Small intestine (tissue), 7 donors: Measurements from ENCODE around the gene IL21R. TPM values are rescaled to one million over a fixed set of nuclear protein-coding genes. Genes with fewer than 3 reads are reported as not detected.

Experiments
- DNase-seq, 2 donors: peaks; one replicate each; pipeline versions ENCODE4 v3.0.0 to v3.0.0-alpha.2; 2013
- FAIRE-seq: peaks from 2 replicates; lab custom pipeline; 2012; peaks lifted over from hg19 to GRCh38; lab: Jason Lieb, UNC
- H3K27ac ChIP-seq, 3 donors: one replicate each; pipeline ENCODE4 v1.5.1; 2013; ENCODE audit warnings: low read length in 2 of 3, mild to moderate bottlenecking in 2 of 3, control low read depth in 1 of 3, inconsistent platforms in 1 of 3, low read depth in 1 of 3, moderate library complexity in 1 of 3
- H3K27me3 ChIP-seq, 3 donors: one replicate each; pipeline ENCODE4 v1.6.1; 2013; ENCODE audit warnings: low read length in 3 of 3, inconsistent platforms in 1 of 3; ENCODE audit not compliant: control insufficient read depth in 3 of 3, insufficient read depth in 3 of 3
- H3K36me3 ChIP-seq, 3 donors: one replicate each; pipeline ENCODE4 v1.6.1; 2013; ENCODE audit warnings: low read length in 3 of 3, inconsistent platforms in 1 of 3, low read depth in 1 of 3, mild to moderate bottlenecking in 1 of 3, moderate library complexity in 1 of 3; ENCODE audit not compliant: control insufficient read depth in 3 of 3, insufficient read depth in 2 of 3
- H3K4me1 ChIP-seq, 3 donors: one replicate each; pipeline ENCODE4 v1.6.1; 2013; ENCODE audit warnings: low read length in 2 of 3, inconsistent platforms in 1 of 3, low read depth in 1 of 3, mild to moderate bottlenecking in 1 of 3, moderate library complexity in 1 of 3; ENCODE audit not compliant: control insufficient read depth in 3 of 3, insufficient read depth in 2 of 3
- H3K4me3 ChIP-seq, 3 donors: one replicate each; pipeline ENCODE4 v1.5.1; 2013; ENCODE audit warnings: low read length in 3 of 3, control low read depth in 1 of 3, inconsistent platforms in 1 of 3, low read depth in 1 of 3, mild to moderate bottlenecking in 1 of 3, moderate library complexity in 1 of 3
- H3K9me3 ChIP-seq, 2 donors: one replicate each; pipeline ENCODE4 v1.6.1; 2013; ENCODE audit warnings: low read depth in 1 of 2, low read length in 1 of 2; ENCODE audit not compliant: control insufficient read depth in 2 of 2, insufficient read depth in 1 of 2
- WGBS, 3 donors: extraction: QIAGEN DNeasy Blood & Tissue Kit; methylation state at CpG; one replicate each; pipeline ENCODE4 v1.1.7; 2013; 5-methylcytosine and 5-hydroxymethylcytosine counted together
- polyA plus RNA-seq, 4 donors: library from polyadenylated mRNA; stranded (reverse) in 3 of 4; unstranded in 1 of 4; fragments of 200-250 nt in 3 of 4; fragments of 120-200 nt in 1 of 4; gene quantifications; one replicate each; pipeline versions ENCODE4 v1.2.1 to v1.2.3, GENCODE V29; 2013
- donor health status: healthy with polysubstance abuse.
- donor health status: control.
- donor health status: control.
- donor health status: Bipolar disorder and iron deficiency.
- donor health status: healthy.

The IL21R gene
- polyA plus RNA-seq, 4 donors = under 0.01 to 0.85 (median 0.33) TPM

GRCh38 chr16:27437946-27438345, 36.0 kb downstream of the IL21R start:
- Histone ChIP-seq H3K27me3 (no peaks in the 10 kb centered on the region), H3K9me3 (no peaks in the 10 kb centered on the region), H3K36me3 (no peaks in the 10 kb centered on the region), H3K4me3 (no peak overlapping the region), H3K4me1 (no peaks in the 10 kb centered on the region), H3K27ac (no peak overlapping the region)
- DNase-seq (no peak), FAIRE-seq (no peak)
- WGBS, 3 donors = 92 to 94% (median 92%) methylated on average over 6 of the region's 6 CpGs

GRCh38 chr16:27439271-27440018, 37.5 kb downstream of the IL21R start:
- WGBS, 3 donors = 70 to 78% (median 78%) methylated on average over 18 of the region's 18 CpGs
- no peak overlapping the region for H3K27ac ChIP-seq
- peaks cover 0 to 4% of the 10 kb centered on the region in 2 donors for H3K9me3 ChIP-seq
- FAIRE-seq = no peak
- H3K27me3 ChIP-seq = no peaks in the 10 kb centered on the region
- no peaks in the 10 kb centered on the region for H3K36me3 ChIP-seq
- DNase-seq = no peak
- H3K4me1 ChIP-seq = no peaks in the 10 kb centered on the region
- H3K4me3 ChIP-seq = no peak overlapping the region

- no peaks in the 10 kb centered on the region for H3K36me3 ChIP-seq
- peaks cover 0 to 13% of the 10 kb centered on the region in 2 donors for H3K9me3 ChIP-seq
- no peak overlapping the region for H3K27ac ChIP-seq
- FAIRE-seq (no peak), DNase-seq (no peak)
- H3K27me3 ChIP-seq = no peaks in the 10 kb centered on the region
- no peaks in the 10 kb centered on the region for H3K4me1 ChIP-seq
- H3K4me3 ChIP-seq = no peak overlapping the region
- WGBS, 3 donors = 83 to 92% (median 86%) methylated on average over 5 of the region's 5 CpGs
Measured at GRCh38 chr16:27441276-27441675, 39.3 kb downstream of the IL21R start.

DNA sequence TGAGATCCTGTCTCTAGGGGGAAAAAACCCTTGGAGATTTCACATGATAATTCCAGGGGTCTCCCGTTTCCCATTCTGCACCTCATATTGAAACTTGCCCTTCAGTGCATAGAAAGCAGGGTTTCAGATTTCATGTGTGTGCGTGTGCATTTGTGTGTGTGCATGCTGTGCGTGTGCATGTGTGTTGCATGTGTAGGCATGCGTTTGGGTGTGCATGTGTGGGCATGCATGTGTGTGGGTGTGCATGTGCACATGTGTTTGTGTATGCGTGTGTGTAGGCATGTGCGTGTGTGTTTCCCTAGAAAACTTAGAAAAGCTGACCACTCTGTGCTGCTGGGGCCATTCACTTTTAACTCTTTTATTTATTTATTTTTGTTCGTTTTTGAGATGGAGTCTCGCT, 40.0 kb downstream of the IL21R start:
- 90 to 93% (median 91%) methylated on average over 8 of the region's 8 CpGs for WGBS, 3 donors
- no peaks in the 10 kb centered on the region for H3K4me1 ChIP-seq

DNA sequence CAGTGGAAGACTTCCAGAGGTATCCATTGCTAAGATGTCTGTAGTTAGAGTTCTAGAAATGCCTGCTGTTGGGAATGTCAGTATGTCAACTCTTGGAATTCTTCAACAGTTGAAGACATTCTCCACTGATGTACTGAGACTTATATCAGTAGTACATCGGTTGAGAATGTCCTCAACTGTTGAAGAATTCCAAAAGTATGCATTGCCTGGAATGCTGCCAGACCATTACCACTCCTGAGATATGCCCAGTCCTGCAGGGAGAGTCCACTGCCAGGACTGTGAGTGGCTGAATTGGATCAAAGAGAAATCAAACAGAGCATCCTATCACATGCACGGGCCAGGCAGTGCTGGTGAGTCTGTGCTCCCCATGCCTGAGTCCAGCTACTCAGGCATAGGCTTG, 42.0 kb downstream of the IL21R start:
- Histone ChIP-seq H3K36me3 (no peaks in the 10 kb centered on the region), H3K9me3 (peaks cover 0 to 22% of the 10 kb centered on the region in 2 donors), H3K27me3 (no peaks in the 10 kb centered on the region), H3K27ac (no peak overlapping the region), H3K4me1 (no peaks in the 10 kb centered on the region), H3K4me3 (no peak overlapping the region)
- DNase-seq (no peak), FAIRE-seq (no peak)
- 65 to 77% (median 72%) methylated on average over 2 of the region's 2 CpGs for WGBS, 3 donors

More for the DNA sequence above, 40.0 kb downstream of the IL21R start:
- Histone ChIP-seq H3K36me3 (no peaks in the 10 kb centered on the region), H3K4me3 (no peak overlapping the region), H3K27me3 (no peaks in the 10 kb centered on the region), H3K27ac (no peak overlapping the region), H3K9me3 (peaks cover 0 to 16% of the 10 kb centered on the region in 2 donors)
- FAIRE-seq = no peak
- no peak for DNase-seq

DNA sequence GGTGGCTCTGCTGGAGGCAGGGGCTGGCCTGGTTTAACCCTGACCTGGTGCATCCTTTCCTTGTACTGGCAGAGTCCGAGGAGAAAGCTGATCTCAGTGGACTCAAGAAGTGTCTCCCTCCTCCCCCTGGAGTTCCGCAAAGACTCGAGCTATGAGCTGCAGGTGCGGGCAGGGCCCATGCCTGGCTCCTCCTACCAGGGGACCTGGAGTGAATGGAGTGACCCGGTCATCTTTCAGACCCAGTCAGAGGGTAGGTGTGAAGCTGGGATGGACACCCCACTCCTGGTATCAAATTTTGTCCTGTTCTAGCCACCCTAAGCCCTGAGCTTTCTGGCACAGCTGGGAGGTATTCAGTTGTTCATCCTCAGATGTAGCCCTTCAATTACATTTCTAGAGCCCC, 42.5 kb downstream of the IL21R start:
- no peak for FAIRE-seq

DNA sequence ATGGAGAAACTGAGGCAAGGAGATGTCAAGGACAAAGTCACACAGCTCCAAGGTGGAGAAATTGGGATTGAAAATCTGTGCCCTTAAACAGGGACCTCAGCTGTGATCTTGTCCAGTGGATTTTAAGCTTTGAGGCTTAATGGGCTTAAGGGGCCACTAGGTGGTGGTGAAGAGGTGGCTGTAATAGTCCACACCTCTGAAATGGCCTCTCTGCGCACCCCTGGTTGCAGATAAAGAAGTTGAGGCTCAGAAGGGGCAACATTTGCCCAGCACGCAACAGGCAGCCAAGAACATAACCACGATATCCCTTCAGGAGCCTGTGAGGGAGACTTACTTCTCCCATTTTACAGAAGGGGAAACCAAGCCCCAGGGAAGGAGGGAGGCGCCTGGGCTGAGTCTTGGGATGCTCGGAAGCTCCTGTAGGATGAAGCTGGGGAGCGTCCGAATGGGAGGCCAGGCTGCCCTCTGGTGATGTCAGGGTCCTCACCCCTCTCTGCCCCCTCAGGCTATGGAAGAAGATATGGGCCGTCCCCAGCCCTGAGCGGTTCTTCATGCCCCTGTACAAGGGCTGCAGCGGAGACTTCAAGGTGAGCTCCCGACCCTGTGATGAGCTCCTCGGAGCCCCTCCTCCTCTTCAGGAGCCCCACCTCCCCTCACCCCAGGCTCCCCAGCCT, 43.7 kb downstream of the IL21R start:
- FAIRE-seq = no peak
- H3K36me3 ChIP-seq = no peaks in the 10 kb centered on the region
- WGBS, 3 donors = 84 to 90% (median 90%) methylated on average over 8 to 12 of the region's 12 CpGs
- no peak overlapping the region for H3K27ac ChIP-seq
- DNase-seq = no peak
- H3K9me3 ChIP-seq = peaks cover 0 to 22% of the 10 kb centered on the region in 2 donors
- no peak overlapping the region for H3K4me3 ChIP-seq
- H3K27me3 ChIP-seq = peaks cover 0 to 9% (median 3%) of the 10 kb centered on the region in 3 donors
- H3K4me1 ChIP-seq = no peaks in the 10 kb centered on the region

More for the DNA sequence above, 42.5 kb downstream of the IL21R start:
- Histone ChIP-seq H3K4me1 (no peaks in the 10 kb centered on the region), H3K27ac (no peak overlapping the region), H3K27me3 (peaks cover 0 to 2% (median 2%) of the 10 kb centered on the region in 3 donors), H3K9me3 (peaks cover 0 to 22% of the 10 kb centered on the region in 2 donors), H3K36me3 (no peaks in the 10 kb centered on the region), H3K4me3 (no peak overlapping the region)
- DNase-seq = no peak
- WGBS, 3 donors = 91 to 96% (median 94%) methylated on average over 5 of the region's 5 CpGs

DNA sequence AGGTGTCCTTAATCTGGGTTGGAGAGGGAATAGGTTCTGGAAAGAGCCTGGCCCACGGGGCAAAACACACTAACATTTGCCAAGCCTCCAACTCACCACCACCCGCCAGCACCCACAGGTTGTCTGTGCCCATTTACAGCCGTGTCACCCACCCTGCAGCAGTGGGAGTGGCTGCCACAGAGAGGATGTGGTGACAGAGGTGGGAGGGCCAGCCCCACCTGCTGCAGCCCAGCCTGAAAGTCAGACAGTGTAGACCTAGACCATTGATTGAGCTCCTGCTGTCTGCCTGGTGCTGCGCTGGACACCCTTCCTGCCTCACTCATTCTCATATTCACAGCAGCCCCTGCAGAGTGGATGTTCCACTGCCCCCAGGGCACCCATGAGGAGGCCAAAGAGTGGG, 44.7 kb downstream of the IL21R start:
- Histone ChIP-seq H3K27ac (no peak overlapping the region), H3K4me1 (no peaks in the 10 kb centered on the region), H3K4me3 (no peak overlapping the region), H3K27me3 (peaks cover 0 to 9% (median 5%) of the 10 kb centered on the region in 3 donors), H3K36me3 (no peaks in the 10 kb centered on the region), H3K9me3 (peaks cover 0 to 22% of the 10 kb centered on the region in 2 donors)
- 72 to 81% (median 73%) methylated on average over 4 of the region's 4 CpGs for WGBS, 3 donors
- no peak for FAIRE-seq
- peak in 1 of 2 donors; percentile 46 for DNase-seq
